HG03432 (cell line): ENCODE data around the gene MMAA.
"Not testable (repeated sequence)": the region's sequence is repeated elsewhere in the genome, so short reads cannot be mapped to it uniquely, and the experiment has no call there.

ENCODE experiments used
- ATAC-seq: cut with Tn5 transposase; IDR thresholded peaks from one replicate; pipeline ENCODE4 v1.9.1; 2021; ENCODE audit warnings: mild to moderate bottlenecking, moderate library complexity; ENCODE audit not compliant: unreplicated experiment

Gene MMAA

GRCh38 chr4:145626623-145626982 lies 7.4 kb downstream of the MMAA start:
- ATAC-seq: no peak

- ATAC-seq: no peak
These were observed 15.9 kb downstream of the MMAA start for GRCh38 chr4:145635117-145635516.

- ATAC-seq: no peak
These were observed 16.4 kb downstream of the MMAA start for GRCh38 chr4:145635630-145636029.

- no peak for ATAC-seq
These were observed 20.1 kb downstream of the MMAA start for GRCh38 chr4:145639186-145639698.

GRCh38 chr4:145640236-145640635 lies 21.1 kb downstream of the MMAA start:
- not testable (repeated sequence) for ATAC-seq

- no peak for ATAC-seq
These were observed 24.1 kb downstream of the MMAA start for GRCh38 chr4:145643295-145643694.

- ATAC-seq: no peak
These were observed 25.5 kb downstream of the MMAA start for GRCh38 chr4:145644699-145645098.

- no peak for ATAC-seq
These were observed 37.0 kb downstream of the MMAA start for GRCh38 chr4:145656156-145656555.

- no peak for ATAC-seq
These were observed 40.9 kb downstream of the MMAA start for GRCh38 chr4:145660064-145660463.

GRCh38 chr4:145663194-145663593 lies 44.0 kb downstream of the MMAA start:
- no peak for ATAC-seq

GRCh38 chr4:145665773-145666172 lies 46.6 kb downstream of the MMAA start:
- no peak for ATAC-seq

GRCh38 chr4:145670422-145670821 lies 51.2 kb downstream of the MMAA start:
- ATAC-seq: no peak

GRCh38 chr4:145679520-145679919 lies 60.3 kb downstream of the MMAA start:
- no peak for ATAC-seq

GRCh38 chr4:145679991-145680455 lies 60.8 kb downstream of the MMAA start, which contains the start of gene C4orf51:
Gene C4orf51, plus strand, starts transcription at chr4:145680146. Its CDS starts 58 bp downstream, at chr4:145680204.
- no peak for ATAC-seq

GRCh38 chr4:145680902-145681301 lies 61.7 kb downstream of the MMAA start:
- ATAC-seq: no peak

- ATAC-seq: no peak
These were observed 62.3 kb downstream of the MMAA start for GRCh38 chr4:145681518-145681917.

GRCh38 chr4:145681956-145682355 lies 62.8 kb downstream of the MMAA start:
- no peak for ATAC-seq

- ATAC-seq: no peak
These were observed 67.8 kb downstream of the MMAA start for GRCh38 chr4:145686991-145687390.

- no peak for ATAC-seq
These were observed 71.4 kb downstream of the MMAA start for GRCh38 chr4:145690610-145691009.

- ATAC-seq: not testable (repeated sequence)
These were observed 72.2 kb downstream of the MMAA start for GRCh38 chr4:145691416-145691815.

GRCh38 chr4:145694929-145695328 lies 75.7 kb downstream of the MMAA start:
- no peak for ATAC-seq

GRCh38 chr4:145697332-145697731 lies 78.1 kb downstream of the MMAA start:
- no peak for ATAC-seq

- ATAC-seq: no peak
These were observed 79.3 kb downstream of the MMAA start for GRCh38 chr4:145698507-145698906.
